Measurements from ENCODE around the gene AP1AR.
A peak's percentile ranks its signal among the peaks of the same experiment; 100 is the strongest.

- peak; percentile 32; the same call in 1 of the 2 replicates for TF ChIP-seq CTCF (conservative IDR thresholded peaks at IDR 0.05; ENCODE audit: low read depth, low read length)
- TF ChIP-seq MXI1 (IDR thresholded peaks at IDR 0.05; ENCODE audit: borderline replicate concordance, low read depth, low read length), result no peak
- TF ChIP-seq POLR2A (IDR thresholded peaks at IDR 0.05; ENCODE audit: low read depth, low read length), result no peak
- TF ChIP-seq CHD1 (IDR thresholded peaks at IDR 0.05; ENCODE audit: low read depth, low read length), result no peak
- no peak for TF ChIP-seq RFX5 (IDR thresholded peaks at IDR 0.05; ENCODE audit: low read depth, low read length)
- no peak for TF ChIP-seq BHLHE40 (IDR thresholded peaks at IDR 0.05; ENCODE audit: low read depth, low read length)
- TF ChIP-seq CEBPB (IDR thresholded peaks at IDR 0.05; ENCODE audit: low read depth, low read length), result no peak
- TF ChIP-seq RAD21 (IDR thresholded peaks at IDR 0.05; ENCODE audit: low read length), result peak; percentile 32; the same call in 1 of the 2 replicates
Observed at GRCh38 chr4:112214390-112215264, 17.0 kb upstream of the AP1AR start.

Measured in IMR-90 (cell line).